ENCODE data around the gene ADAMTS2.
"Not testable (repeated sequence)": the region's sequence is repeated elsewhere in the genome, so short reads cannot be mapped to it uniquely, and the experiment has no call there.

The ADAMTS2 gene

DNA sequence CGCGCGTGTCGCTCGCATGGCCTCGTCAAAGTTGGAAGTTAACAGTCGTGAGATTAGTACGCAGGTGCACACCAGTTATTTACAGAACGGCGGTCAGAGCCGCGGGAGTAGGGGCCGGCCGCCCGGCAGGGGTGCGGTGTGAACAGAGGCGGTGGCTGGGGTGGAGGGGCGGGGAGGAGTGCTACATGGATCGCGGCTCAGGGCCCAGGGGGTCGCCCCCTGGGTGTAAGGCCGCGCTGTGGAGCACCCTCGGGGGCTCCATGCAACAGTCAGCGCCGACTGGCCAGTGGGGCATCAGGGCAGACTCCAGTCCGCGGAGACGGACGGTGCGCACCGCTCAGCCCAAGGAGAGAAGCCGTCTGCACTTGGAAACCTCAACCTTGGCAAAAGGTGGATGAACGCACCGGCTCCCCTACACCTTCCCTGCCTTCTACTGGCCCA lies 224.8 kb downstream of the ADAMTS2 start:
- no peak for DNase-seq

DNA sequence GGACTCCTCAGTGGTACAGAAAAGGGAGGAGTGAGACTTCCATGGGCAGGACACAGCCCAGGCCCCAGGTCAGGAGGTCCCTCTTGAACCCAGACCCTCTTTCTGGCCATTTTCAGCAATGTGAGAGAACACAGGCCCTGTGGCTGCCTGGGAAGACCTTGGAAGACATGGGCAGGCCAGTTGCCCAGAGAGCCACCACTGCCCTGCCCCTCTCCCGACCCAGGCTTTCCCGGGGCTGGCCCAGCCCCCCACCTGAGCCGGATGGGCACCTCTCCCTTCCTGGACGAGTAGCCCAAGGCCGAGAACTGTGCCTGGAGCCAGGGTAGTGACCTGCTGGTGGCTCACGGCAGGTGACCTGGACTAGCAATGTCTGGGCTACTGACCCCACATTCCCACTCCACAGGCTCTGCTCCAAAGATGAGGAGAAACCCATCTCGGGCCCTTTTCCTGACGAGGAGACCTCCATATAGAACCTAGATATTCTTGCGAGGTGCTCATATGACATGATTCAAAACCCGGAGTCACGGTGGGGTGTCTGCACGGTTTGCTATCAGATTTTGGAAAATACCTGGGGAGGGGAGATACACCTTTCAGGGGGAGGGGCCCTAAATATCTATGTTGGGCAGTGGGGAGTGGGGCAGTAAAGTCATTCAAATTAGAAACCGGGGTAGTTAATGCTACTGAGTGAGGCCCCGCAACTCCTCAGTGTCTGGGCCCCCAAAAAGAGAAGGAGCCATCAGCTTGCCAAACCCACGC lies 225.7 kb downstream of the ADAMTS2 start:
- no peak for DNase-seq

DNA sequence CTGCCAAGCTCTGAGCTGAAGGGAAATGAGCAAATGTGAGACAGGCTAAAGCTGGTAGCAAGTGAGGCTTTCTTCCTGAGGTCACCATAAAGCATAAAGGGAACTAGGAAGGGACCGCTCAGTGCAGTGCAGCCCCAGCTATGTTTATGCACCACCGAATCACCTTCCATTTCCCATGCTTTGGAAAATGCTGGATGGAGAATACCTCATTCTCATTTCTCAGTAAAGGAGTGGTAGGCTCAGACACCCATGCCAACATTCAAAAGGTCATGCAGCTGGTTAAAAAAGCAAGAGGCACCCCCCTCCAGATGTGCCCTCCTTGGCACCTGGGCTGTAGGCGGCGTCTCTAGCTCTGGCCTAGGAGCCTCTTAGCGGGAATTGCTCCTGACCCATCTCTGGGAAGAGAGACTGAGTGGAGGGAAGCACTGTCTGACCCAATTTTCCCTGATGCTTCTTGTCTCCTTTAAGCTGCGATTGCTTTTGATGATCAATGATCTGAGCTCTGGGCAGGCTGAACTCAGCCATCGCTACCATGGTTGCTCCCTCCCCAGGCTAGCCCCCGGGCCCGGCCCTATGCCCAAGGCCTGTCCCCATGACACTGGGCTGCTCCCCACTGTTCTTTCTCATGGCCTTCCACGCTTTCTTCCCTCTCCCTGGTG lies 226.4 kb downstream of the ADAMTS2 start:
- no peak for DNase-seq

DNA sequence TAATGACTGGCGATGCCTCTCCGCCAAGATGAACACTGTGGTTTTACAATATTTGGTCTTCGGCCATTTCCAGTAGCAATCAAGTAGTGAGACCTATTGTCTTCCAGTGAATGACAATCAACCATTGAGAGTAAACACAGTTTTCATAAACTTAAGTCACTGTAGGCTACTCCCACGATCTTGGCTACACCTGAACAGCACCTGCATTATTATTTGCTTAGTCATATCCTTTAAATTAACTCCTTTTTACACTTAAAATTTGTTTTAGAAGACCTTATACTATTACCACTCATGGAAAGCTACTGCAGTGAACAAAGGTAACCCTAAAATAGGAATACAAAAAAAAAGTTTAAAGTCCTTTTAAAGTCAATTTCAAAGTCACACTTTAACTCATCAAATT lies 226.9 kb downstream of the ADAMTS2 start:
- DNase-seq: no peak

DNA sequence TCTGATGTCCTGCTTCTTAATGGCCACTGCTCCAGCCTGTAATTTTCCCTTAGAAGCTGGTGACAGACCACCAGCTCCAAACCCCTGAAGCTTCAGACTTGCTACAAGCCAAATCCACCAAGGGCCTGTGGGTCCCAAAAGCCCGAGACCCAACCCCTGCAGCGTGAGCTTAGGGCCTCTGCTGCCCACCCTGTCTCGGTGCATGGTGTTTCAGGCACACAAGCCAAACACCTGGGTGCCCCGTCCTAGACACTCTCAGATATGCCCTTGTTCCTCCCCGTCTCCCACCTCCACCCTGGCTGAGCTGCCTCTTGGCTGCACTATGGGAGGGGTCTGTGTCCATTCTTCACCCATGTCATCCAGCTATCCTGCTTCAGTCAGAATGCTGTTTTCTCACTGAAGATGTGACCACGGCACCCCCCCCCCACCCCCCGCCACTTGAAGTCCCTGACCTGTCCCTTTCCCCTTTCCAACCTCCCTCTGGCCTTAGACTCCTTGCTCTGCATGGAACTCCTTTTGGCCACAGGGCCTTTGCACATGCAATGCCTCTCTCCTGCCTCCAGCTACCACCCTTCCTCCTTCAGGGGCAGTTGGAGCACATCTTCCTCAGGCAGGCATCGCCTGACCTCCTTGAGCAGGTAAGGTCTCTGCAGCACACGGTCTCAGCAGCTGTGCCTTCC lies 229.3 kb downstream of the ADAMTS2 start:
- no peak for DNase-seq

DNA sequence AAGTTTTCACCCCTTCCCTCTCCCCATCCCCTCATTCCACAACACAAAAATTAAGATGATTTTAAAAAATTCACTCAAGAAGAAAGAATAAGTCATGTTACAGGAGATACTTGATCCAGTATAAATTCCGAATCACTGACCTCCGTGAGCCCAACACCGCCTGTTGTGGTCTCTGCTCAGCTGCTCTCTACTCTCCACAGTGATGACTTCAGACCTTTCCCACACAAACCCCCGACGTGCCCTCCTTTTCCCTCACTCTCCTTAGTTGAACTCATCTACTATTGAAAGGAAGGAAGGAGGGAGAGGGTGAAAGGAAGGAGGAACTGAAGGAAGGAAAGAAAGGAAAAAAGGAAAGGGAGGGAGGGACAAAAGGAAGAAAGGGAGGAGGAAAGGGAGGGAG lies 230.0 kb downstream of the ADAMTS2 start:
- no peak for DNase-seq

DNA sequence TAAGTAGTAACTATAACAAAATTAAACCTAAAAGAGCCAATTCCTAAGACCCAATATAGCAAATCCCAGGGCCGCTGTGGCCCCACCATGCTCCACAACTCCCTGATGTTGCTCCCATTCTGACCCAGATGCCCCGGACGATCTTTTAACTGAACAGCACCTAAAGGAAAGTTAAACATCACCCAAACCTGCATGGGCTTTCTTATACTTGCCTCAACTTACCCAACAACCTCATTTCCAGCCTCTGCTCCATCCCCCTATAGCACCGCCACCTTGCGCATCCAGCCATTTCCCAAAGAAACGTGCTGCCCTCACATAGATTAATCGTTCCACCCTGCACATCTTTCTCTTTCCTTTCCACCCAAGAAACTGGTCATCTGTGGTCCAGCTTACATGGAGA lies 230.5 kb downstream of the ADAMTS2 start:
- no peak for DNase-seq

DNA sequence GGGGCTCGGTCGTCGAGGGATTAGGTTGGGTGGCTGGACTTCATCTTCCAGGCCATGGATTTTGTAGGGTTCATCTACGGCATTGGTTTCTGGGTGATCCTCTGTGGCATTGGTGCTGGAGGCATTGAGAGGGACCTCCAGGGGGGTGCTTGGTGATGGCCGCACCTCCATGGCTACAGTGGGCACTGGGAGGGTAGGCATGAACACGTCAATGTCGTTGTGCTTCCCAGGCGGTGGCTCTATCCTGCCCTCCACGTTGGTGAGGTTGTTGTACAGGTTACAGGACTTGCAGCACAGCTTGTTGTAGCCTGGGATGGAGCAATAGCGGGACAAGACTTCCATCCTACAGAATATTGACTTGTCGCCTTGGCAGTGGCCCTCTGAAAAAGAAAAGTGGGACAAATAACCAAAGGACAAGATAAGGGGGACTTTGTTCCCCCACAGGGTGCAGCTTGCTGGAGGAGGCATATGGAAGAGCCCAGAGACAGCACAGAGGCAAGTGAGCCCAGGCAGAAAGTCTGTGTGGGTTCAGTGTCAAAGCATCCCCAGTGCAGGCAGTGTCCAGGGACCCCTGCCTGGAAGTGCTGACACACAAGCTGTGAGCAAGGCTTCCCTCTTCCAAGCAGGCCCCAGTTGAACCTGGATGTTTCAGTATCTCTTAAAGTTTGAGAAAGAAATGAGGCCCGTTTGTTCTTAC lies 231.2 kb downstream of the ADAMTS2 start:
- DNase-seq: no peak

DNA sequence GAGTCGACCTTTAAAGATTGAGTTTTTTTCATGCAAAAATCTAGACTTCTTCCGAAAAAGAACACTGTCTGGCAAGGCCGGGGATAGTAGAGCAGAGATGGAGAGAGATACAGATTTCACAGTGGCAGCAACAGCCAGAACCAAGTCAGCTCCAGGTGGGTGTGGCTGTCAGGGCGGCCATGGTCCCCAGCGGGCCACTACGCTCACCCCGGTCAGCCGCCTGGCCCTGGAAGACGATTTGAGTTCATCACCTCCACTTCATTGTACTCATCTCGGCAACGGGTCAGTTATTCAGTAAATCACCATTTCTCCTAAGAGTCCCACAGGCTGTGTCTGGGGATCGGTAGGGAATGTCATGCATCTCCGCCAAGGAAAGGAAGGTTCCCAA lies 232.1 kb downstream of the ADAMTS2 start:
- no peak for DNase-seq

DNA sequence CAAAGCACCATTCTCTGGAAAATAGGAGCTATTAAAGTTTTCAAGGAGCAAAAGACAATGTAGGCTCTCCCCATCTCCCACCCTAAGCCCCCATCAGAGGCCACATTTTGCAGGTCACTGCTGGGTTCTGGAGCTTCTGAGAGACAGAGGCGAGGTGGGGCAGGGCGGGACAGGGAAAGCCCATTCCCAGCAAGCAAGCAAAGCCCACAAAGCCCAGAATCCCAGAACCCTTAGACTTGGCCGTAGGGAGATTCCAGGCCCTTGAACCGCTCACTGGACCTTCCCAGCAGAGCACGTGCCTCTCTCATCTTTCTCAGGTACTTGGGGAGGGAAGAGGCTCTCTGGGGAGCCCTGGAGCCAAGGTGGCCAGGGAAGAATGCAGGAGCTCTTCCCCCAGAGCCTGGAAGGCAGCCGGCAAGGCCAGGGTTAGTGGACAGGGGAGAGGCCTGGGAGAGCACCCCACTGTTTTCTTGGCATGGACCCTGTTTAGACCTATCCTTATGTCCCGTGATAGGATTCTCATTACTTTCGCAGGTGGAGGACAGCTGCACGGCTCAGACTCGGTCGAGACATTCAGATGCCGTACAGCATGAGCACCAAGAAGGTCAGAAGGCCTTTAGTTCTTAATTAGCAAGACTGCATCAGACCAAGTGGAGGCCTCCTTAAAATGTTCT lies 232.7 kb downstream of the ADAMTS2 start:
- no peak for DNase-seq

DNA sequence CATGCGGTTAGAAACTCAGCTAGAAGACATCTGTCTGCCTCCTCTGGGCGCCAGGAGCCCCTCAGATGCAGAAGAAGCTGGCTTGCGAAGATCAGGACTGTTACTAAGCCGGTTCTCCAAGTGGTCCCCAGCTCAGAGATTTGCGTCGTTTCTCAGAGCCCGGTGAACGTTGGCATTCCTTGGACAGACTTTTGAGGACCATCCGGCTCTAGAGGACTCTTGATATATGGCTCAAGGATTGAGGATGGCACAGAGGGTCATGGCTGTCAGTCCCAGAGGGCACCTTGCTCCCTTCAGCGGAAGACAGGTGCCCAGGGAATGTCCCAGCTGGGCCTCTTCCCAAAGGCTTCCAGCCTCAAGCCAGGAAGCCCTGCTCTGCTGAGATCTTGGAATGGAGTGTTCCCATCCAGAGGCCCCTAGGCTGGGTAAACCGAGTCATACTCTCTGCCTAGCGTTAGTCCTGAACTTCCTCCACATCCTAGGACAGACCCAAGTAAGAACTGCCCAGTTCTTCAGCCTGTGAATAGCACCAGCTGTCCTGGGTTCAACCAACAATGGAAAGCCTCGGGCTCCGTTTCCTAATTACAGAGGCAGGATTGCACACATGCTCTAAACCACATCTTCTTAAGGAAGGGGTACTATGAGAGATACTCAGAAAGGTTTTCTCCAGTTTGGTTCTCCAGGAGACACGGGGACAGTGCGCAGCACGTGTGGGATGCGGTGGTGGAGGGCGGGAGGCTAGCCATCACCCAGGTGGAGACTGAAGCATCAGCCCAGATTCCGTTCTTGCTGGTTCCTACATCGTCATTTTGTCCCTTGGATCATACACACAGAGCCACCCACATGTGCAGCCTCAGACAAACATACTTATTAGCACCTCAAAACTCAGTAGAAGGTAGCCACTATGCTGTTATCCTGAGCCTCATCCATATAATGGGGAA lies 233.7 kb downstream of the ADAMTS2 start:
- DNase-seq: no peak

DNA sequence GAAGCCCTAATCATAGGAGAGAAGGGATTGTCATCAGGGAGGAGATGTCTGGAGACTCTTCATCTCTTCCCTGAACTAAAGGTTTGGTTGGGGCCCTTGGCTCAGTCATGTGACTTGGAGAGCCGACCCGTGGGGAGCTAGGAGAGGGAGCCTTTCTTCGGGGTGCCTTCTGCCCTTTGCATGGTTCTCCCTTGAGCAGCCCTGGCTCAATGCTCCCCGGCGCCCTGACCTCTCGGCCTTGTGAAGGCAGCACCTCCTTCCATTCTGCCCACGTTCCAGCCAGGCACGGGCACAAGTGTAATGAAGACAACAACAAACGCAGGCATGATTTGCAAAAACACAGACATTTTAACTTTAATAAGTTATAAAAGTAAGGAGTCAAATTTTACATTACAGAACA lies 234.7 kb downstream of the ADAMTS2 start:
- no peak for DNase-seq

DNA sequence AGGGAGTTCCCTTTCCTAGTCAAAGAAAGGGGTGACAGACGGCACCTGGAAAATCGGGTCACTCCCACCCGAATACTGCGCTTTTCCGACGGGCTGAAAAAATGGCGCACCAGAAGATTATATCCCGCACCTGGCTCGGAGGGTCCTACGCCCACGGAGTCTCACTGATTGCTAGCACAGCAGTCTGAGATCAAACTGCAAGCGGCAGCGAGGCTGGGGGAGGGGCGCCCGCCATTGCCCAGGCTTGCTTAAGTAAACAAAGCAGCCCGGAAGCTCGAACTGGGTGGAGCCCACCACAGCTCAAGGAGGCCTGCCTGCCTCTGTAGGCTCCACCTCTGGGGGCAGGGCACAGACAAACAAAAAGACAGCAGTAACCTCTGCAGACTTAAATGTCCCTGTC lies 244.0 kb downstream of the ADAMTS2 start:
- not testable (repeated sequence) for DNase-seq

DNA sequence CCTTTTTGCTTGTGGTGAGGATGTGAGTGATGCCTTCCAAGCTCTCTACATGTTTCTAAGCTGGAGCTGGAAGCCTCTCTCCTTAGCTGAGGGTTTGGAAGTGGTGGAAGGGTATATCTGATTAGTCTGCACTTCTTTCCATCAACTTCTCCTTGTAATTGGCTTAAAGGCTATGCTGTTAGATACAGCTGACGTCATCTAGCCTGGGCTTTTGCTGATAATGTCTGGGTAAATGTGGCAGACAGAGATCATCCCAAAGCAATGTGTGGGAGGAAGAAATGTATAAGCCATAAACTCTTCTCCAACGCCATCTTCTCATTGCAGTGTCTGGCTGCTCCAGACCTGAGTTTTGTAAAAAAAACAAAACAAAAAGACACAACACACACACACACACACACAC lies 255.8 kb downstream of the ADAMTS2 start:
- DNase-seq: no peak

DNA sequence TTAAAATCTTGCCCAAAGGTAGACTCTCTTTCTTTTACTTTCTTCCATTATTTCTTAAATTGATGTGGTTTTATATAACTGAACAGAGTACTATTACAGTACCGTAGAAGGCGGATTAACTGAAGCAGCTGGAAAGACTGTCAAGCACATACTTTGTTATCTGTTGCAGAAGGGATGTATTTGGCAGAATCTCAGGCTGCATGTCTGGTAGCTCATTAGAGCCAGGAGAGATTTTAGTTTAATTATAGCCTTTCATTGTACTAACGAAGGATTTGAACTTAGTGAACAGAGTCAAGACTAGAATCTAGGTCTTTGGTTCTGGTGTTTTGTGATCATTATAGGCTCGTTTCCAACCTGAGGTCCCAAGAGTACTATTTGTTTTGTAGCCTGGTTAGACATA lies 264.5 kb downstream of the ADAMTS2 start:
- DNase-seq: no peak

DNA sequence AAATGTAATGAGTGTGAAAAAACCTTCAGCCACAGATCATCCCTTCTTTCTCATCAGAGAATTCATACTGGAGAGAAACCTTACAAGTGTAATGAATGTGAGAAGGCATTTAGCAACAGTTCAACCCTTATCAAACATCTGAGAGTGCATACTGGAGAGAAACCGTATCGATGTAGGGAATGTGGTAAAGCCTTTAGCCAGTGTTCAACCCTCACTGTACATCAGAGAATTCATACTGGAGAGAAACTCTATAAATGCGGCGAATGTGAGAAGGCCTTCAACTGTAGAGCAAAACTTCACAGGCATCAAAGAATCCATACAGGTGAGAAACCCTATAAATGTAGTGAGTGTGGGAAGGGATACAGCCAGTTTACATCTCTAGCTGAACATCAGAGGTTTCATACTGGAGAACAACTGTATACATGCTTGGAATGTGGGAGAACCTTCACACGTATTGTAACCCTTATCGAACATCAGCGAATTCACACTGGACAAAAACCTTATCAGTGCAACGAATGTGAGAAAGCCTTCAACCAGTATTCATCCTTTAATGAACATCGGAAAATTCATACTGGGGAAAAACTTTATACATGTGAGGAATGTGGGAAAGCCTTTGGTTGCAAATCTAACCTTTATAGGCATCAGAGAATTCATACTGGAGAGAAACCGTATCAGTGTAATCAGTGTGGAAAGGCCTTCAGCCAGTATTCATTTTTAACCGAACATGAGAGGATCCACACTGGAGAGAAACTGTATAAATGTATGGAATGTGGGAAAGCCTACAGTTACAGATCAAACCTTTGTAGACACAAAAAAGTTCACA lies 265.9 kb downstream of the ADAMTS2 start:
- DNase-seq: no peak

DNA sequence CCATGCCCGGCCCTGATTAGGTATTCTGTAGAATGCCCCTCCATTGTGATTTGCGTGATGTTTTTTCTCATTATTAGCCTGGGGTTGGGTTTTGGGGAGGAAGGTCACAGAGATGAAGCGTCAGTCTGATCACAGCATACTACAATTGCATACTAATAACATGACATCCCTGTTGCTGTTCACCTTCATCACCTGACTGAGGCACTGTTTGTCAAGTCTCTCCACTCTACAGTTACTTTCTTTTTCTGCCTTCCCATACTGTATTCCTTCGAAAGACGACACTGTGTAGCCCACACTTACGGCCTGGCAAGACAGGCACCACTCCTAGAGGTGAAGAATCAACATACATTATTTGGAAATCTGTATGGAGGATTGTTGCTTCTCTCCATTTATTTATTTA lies 279.6 kb downstream of the ADAMTS2 start:
- DNase-seq: no peak

DNA sequence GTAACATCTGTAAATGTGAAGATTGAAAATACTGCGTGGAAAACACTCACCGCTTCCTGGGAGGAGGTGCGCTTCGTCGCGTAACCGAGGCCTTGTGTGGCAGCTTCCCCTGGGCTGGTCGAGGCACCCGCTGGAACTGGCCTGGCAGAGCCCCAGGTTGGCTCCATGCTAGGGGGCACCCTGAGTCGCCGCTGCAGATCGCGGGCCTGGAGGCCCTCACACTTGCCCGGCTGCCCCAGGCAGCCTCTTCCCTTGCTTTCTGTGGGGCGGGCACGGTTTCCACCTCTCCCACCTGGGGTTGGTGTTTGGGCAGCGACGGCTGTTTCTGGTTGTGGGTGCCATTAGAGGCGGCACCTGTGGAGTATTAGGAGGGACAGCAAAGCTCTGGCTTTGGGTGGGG lies 284.2 kb downstream of the ADAMTS2 start:
- DNase-seq: no peak
